ENCODE results near the gene C10orf71.

DNA sequence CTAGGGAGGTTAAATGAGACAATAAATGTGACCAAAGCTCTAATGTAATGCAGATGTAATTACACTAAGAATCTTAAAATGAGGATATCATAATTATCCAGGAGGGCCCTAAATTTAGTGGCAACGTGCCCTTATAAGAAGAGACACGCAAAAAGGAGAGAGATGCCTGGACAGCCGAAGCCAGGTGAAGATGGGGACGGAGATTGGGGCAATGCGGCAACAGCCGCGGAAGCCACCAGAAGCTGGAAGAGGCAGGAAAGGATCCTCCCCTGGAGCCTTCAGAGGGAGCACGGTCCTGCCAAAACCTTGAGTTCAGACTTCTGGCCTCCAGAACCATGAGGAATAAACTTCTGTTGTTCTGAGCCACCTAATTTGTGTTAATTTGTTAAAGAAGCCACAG, 25.3 kb upstream of the C10orf71 start:
- TF ChIP-seq, protein P1, sequence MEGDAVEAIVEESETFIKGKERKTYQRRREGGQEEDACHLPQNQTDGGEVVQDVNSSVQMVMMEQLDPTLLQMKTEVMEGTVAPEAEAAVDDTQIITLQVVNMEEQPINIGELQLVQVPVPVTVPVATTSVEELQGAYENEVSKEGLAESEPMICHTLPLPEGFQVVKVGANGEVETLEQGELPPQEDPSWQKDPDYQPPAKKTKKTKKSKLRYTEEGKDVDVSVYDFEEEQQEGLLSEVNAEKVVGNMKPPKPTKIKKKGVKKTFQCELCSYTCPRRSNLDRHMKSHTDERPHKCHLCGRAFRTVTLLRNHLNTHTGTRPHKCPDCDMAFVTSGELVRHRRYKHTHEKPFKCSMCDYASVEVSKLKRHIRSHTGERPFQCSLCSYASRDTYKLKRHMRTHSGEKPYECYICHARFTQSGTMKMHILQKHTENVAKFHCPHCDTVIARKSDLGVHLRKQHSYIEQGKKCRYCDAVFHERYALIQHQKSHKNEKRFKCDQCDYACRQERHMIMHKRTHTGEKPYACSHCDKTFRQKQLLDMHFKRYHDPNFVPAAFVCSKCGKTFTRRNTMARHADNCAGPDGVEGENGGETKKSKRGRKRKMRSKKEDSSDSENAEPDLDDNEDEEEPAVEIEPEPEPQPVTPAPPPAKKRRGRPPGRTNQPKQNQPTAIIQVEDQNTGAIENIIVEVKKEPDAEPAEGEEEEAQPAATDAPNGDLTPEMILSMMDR (IDR thresholded peaks at IDR 0.05) = no peak
- TF ChIP-seq POLR2A (IDR thresholded peaks at IDR 0.05) = no peak
